ENCODE results near the gene NLGN1. TPM values are rescaled to one million over a fixed set of nuclear protein-coding genes. Genes with fewer than 3 reads are reported as not detected.

Gene NLGN1
- total RNA-seq, 2 experiments from 2014 or later = not detected

- no peaks in the 10 kb centered on the region for H3K4me1 Mint-ChIP-seq
- H3K27ac Mint-ChIP-seq = no peak overlapping the region
- no peaks in the 10 kb centered on the region for H3K9me3 Mint-ChIP-seq
- no peaks in the 10 kb centered on the region for H3K27me3 Mint-ChIP-seq
- no peak overlapping the region for H3K4me3 Mint-ChIP-seq
- DNase-seq = no peak
- no peaks in the 10 kb centered on the region for H3K36me3 Mint-ChIP-seq
Observed at GRCh38 chr3:173902871-173903270, 505.3 kb downstream of the NLGN1 start.

DNA sequence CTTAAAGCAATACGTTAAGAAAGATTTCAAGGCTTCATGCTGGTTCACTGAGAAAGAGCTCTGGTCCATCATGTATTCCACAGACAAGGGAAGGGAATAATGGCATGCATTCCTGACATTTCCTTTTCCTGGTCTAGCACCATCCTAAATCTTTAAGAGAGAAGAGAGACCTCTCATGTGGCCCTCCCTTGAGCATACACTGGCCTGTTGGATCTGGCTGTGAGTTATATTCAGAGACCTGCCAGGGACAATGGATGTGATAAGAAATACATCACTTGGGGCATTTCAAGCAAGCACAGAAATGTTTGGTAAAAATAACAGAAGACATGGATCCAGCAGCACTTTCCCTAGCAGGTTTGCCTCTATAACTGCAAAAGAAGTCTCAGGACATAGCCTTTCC is 507.8 kb downstream of the NLGN1 start:
- Mint-ChIP-seq H3K4me3 (no peak overlapping the region), H3K27me3 (no peaks in the 10 kb centered on the region)
- no peak for DNase-seq

DNA sequence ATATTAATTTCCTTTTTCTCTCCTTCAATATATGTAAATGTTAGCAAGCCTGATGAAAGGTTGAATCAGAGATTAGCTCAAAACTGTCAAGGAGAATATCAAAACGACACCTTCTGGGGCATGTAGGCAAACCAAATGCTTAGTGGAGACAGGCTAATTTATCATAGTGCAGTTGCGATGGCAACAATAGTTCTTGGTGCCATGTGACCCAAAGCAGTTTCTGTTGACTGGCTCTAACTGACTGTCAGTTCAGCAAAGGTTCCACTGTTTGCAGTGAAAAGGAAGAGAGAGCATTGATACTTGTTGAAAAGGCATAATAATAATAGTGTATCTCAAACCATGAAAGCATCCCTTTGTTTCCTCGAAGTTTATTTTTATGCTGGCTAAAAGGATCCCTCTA is 513.9 kb downstream of the NLGN1 start:
- Mint-ChIP-seq H3K4me3 (no peak overlapping the region), H3K27me3 (no peaks in the 10 kb centered on the region), H3K9me3 (no peaks in the 10 kb centered on the region), H3K27ac (no peak overlapping the region), H3K4me1 (no peaks in the 10 kb centered on the region), H3K36me3 (no peaks in the 10 kb centered on the region)
- DNase-seq = no peak

More for the DNA sequence above, 507.8 kb downstream of the NLGN1 start:
- no peaks in the 10 kb centered on the region for H3K36me3 Mint-ChIP-seq
- no peak overlapping the region for H3K27ac Mint-ChIP-seq
- no peaks in the 10 kb centered on the region for H3K4me1 Mint-ChIP-seq
- H3K9me3 Mint-ChIP-seq = no peaks in the 10 kb centered on the region

- H3K36me3 Mint-ChIP-seq = no peaks in the 10 kb centered on the region
- no peaks in the 10 kb centered on the region for H3K27me3 Mint-ChIP-seq
- no peaks in the 10 kb centered on the region for H3K4me1 Mint-ChIP-seq
- DNase-seq = no peak
- no peak overlapping the region for H3K27ac Mint-ChIP-seq
- H3K4me3 Mint-ChIP-seq = no peak overlapping the region
- no peaks in the 10 kb centered on the region for H3K9me3 Mint-ChIP-seq
Observed at GRCh38 chr3:173912126-173912525, 514.6 kb downstream of the NLGN1 start.

- no peak overlapping the region for H3K27ac Mint-ChIP-seq
- no peak for DNase-seq
- H3K9me3 Mint-ChIP-seq = no peaks in the 10 kb centered on the region
- no peaks in the 10 kb centered on the region for H3K36me3 Mint-ChIP-seq
- no peak overlapping the region for H3K4me3 Mint-ChIP-seq
- H3K4me1 Mint-ChIP-seq = no peaks in the 10 kb centered on the region
- no peaks in the 10 kb centered on the region for H3K27me3 Mint-ChIP-seq
Observed at GRCh38 chr3:173913397-173913796, 515.9 kb downstream of the NLGN1 start.

GRCh38 chr3:173913974-173914421 is 516.5 kb downstream of the NLGN1 start:
- H3K27ac Mint-ChIP-seq = no peak overlapping the region
- H3K9me3 Mint-ChIP-seq = no peaks in the 10 kb centered on the region
- H3K4me3 Mint-ChIP-seq = no peak overlapping the region
- no peaks in the 10 kb centered on the region for H3K36me3 Mint-ChIP-seq
- DNase-seq = no peak
- H3K4me1 Mint-ChIP-seq = no peaks in the 10 kb centered on the region
- no peaks in the 10 kb centered on the region for H3K27me3 Mint-ChIP-seq

DNA sequence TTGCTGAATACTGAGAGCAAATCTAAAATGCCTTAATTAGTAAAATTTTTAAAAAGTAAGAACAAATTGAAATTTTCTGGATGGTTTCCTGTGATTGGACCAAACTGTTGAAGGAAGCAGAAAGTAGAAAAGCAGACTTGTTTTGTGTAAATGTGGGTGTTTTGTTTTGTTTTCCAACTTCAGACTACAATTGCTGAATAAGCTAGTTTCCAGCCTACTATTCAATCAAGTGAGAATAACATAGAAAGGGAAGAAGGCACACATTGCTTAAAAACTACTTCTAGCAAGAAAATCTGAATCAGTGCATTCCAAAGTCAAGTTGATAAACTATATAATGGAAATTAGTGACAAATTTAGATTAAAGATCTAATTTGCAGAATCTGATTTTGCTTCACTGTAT is 519.3 kb downstream of the NLGN1 start:
- no peak for DNase-seq
- H3K9me3 Mint-ChIP-seq = no peaks in the 10 kb centered on the region
- H3K4me3 Mint-ChIP-seq = no peak overlapping the region
- no peaks in the 10 kb centered on the region for H3K4me1 Mint-ChIP-seq
- H3K36me3 Mint-ChIP-seq = no peaks in the 10 kb centered on the region
- no peaks in the 10 kb centered on the region for H3K27me3 Mint-ChIP-seq
- H3K27ac Mint-ChIP-seq = no peak overlapping the region

- Mint-ChIP-seq H3K27me3 (no peaks in the 10 kb centered on the region), H3K9me3 (no peaks in the 10 kb centered on the region), H3K36me3 (no peaks in the 10 kb centered on the region), H3K27ac (no peak overlapping the region), H3K4me3 (no peak overlapping the region), H3K4me1 (no peaks in the 10 kb centered on the region)
- DNase-seq = no peak
Observed at GRCh38 chr3:173920386-173920785, 522.8 kb downstream of the NLGN1 start.

- Mint-ChIP-seq H3K36me3 (no peaks in the 10 kb centered on the region), H3K9me3 (no peaks in the 10 kb centered on the region), H3K4me3 (no peak overlapping the region), H3K27me3 (no peaks in the 10 kb centered on the region), H3K4me1 (no peaks in the 10 kb centered on the region), H3K27ac (no peak overlapping the region)
- no peak for DNase-seq
Observed at GRCh38 chr3:173921732-173922131, 524.2 kb downstream of the NLGN1 start.

DNA sequence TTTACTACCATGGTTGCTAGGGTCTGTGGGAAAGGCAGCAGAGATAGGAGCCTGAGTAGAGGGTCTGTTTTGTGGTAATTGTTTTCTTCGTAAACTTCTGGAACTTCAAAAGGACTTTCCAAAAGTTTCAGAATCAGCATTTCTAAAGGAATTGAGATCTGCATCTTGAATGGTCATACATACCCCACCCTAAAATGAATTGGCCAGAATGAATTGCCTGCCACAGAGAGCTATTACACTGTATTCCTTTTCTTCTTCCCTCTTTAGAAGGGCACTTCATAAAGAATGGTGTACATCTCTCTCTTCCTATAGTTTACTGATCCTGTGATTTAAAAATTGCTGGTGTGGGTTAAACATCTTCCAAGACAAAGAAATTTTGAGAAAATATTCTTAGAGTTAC is 525.7 kb downstream of the NLGN1 start:
- Mint-ChIP-seq H3K4me1 (no peaks in the 10 kb centered on the region), H3K9me3 (no peaks in the 10 kb centered on the region), H3K36me3 (no peaks in the 10 kb centered on the region), H3K27ac (no peak overlapping the region), H3K27me3 (no peaks in the 10 kb centered on the region), H3K4me3 (no peak overlapping the region)
- no peak for DNase-seq

DNA sequence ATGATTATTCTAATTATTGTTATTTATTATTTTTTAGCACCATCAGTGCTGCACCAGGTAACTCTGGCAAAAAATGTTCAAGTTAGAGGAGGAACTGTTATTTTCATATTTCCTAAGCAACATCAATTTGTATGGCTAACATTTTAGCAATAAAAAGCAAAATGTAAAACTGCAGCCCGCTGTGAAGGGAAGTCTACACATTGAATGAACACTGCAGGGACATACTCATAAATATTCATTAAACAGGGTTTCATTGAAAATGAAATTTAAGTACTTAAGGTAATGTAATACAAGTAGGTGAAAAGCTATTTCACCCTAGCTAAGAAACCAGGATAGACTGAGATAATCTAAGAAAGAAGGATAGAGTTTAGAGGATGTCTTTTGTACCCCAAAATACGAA is 532.7 kb downstream of the NLGN1 start:
- Mint-ChIP-seq H3K9me3 (no peaks in the 10 kb centered on the region), H3K27ac (no peak overlapping the region), H3K36me3 (no peaks in the 10 kb centered on the region), H3K4me3 (no peak overlapping the region), H3K4me1 (no peaks in the 10 kb centered on the region), H3K27me3 (no peaks in the 10 kb centered on the region)
- no peak for DNase-seq

- Mint-ChIP-seq H3K9me3 (no peaks in the 10 kb centered on the region), H3K4me1 (no peaks in the 10 kb centered on the region), H3K4me3 (no peak overlapping the region), H3K27ac (no peak overlapping the region), H3K27me3 (no peaks in the 10 kb centered on the region), H3K36me3 (no peaks in the 10 kb centered on the region)
- DNase-seq = no peak
Observed at GRCh38 chr3:173932624-173933023, 535.1 kb downstream of the NLGN1 start.

GRCh38 chr3:173933113-173933512 is 535.6 kb downstream of the NLGN1 start:
- no peak overlapping the region for H3K4me3 Mint-ChIP-seq
- H3K9me3 Mint-ChIP-seq = no peaks in the 10 kb centered on the region
- no peak overlapping the region for H3K27ac Mint-ChIP-seq
- no peaks in the 10 kb centered on the region for H3K36me3 Mint-ChIP-seq
- no peaks in the 10 kb centered on the region for H3K4me1 Mint-ChIP-seq
- no peak for DNase-seq
- no peaks in the 10 kb centered on the region for H3K27me3 Mint-ChIP-seq

DNA sequence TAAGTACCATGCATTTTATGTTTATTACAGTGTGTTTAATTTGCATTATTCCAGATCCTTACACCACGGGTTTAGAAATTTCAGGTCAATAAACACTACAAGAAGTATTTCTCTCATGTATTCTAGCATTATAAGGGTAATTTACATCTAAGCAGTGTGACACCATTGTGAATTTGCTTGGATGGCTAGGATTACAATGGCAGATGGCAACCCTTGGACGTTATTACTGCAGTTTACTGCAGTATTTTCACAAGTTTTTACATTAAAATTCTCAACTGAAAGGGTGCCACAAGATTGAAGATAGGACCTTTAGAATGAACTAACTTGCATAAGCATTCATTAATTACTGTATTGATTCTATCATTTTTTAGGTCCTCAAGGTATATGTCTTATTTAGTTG is 538.8 kb downstream of the NLGN1 start:
- H3K9me3 Mint-ChIP-seq = no peaks in the 10 kb centered on the region
- H3K27me3 Mint-ChIP-seq = no peaks in the 10 kb centered on the region
- H3K4me1 Mint-ChIP-seq = no peaks in the 10 kb centered on the region
- no peaks in the 10 kb centered on the region for H3K36me3 Mint-ChIP-seq
- DNase-seq = no peak
- H3K27ac Mint-ChIP-seq = no peak overlapping the region
- H3K4me3 Mint-ChIP-seq = no peak overlapping the region

DNA sequence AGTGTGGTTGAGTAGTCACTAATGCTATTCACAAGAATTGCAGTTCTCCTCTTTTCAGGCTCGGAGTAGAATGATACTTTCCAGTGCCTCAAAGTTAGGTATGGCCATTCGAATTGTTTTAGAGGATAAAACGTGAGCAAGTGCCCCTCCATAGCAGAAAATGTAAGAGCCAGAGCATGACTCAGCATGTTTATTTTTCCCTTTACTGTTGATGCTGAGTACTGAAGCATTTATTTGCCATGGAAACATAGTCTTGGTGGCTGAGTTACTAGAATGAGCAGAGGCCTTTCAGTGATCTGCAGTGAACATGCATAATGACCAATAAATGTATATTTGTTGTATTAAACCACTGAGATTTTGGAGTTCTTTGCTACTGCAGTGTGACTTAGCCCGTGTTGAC is 540.6 kb downstream of the NLGN1 start:
- Mint-ChIP-seq H3K9me3 (no peaks in the 10 kb centered on the region), H3K27ac (no peak overlapping the region), H3K4me1 (no peaks in the 10 kb centered on the region), H3K4me3 (no peak overlapping the region), H3K27me3 (no peaks in the 10 kb centered on the region), H3K36me3 (no peaks in the 10 kb centered on the region)
- no peak for DNase-seq

DNA sequence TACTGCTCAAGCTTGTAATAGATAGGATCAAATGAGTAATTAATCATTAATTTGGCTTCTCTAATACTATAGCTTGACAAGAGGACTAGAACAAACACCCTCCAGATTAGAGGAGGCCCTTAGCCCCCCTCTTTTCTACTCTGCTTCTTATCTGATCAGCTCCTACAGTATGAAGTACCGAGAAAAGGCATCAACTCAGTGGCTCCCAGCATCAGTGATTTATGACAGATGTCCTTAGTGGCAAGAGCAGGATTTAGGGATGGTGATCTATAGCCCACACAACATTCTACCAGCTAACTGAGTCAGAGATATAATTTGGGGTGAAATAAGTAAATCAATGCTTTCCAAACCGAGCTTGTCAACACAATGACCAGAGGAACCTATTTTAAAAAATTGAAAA is 541.1 kb downstream of the NLGN1 start:
- Mint-ChIP-seq H3K4me1 (no peaks in the 10 kb centered on the region), H3K27me3 (no peaks in the 10 kb centered on the region), H3K36me3 (no peaks in the 10 kb centered on the region), H3K9me3 (no peaks in the 10 kb centered on the region), H3K4me3 (no peak overlapping the region), H3K27ac (no peak overlapping the region)
- DNase-seq = no peak

GRCh38 chr3:173939331-173939730 is 541.8 kb downstream of the NLGN1 start:
- no peaks in the 10 kb centered on the region for H3K4me1 Mint-ChIP-seq
- H3K27me3 Mint-ChIP-seq = no peaks in the 10 kb centered on the region
- no peaks in the 10 kb centered on the region for H3K36me3 Mint-ChIP-seq
- H3K9me3 Mint-ChIP-seq = no peaks in the 10 kb centered on the region
- H3K4me3 Mint-ChIP-seq = no peak overlapping the region
- DNase-seq = no peak
- no peak overlapping the region for H3K27ac Mint-ChIP-seq
